Measurements from ENCODE around the gene CYP4B1.

- no peak for TF ChIP-seq ATF2 (IDR thresholded peaks at IDR 0.05; ENCODE audit: low read length)
- no peak for TF ChIP-seq CBX5 (IDR thresholded peaks at IDR 0.05; ENCODE audit: low read depth)
- TF ChIP-seq POLR2AphosphoS2 (IDR thresholded peaks at IDR 0.05; ENCODE audit: low read depth, low read length), result no peak
- no peak for TF ChIP-seq CHD2 (IDR thresholded peaks at IDR 0.05; ENCODE audit: borderline replicate concordance, low read depth, low read length)
- TF ChIP-seq ZBED1 (IDR thresholded peaks at IDR 0.05; ENCODE audit: borderline replicate concordance), result no peak
- no peak for TF ChIP-seq POLR2A (IDR thresholded peaks at IDR 0.05; ENCODE audit: low read depth, low read length)
- TF ChIP-seq BACH1 (IDR thresholded peaks at IDR 0.05; ENCODE audit: borderline replicate concordance), result no peak
- TF ChIP-seq ZBTB11 (CRISPR knock-in tag; IDR thresholded peaks at IDR 0.05), result no peak
- TF ChIP-seq CTCF (IDR thresholded peaks at IDR 0.05 in 2 of 3, conservative IDR thresholded peaks at IDR 0.05 in 1 of 3; ENCODE audit: control insufficient read depth in 2 of 3, extremely low read depth in 1 of 3, insufficient read depth in 1 of 3, low read depth in 3 of 3, low read length in 3 of 3), result no peak
- TF ChIP-seq CBFB (IDR thresholded peaks at IDR 0.05; ENCODE audit: low read depth), result no peak
- TF ChIP-seq BHLHE40 (IDR thresholded peaks at IDR 0.05; ENCODE audit: borderline replicate concordance in 1 of 2, low read depth in 2 of 2, low read length in 1 of 2), result no peak
- no peak for TF ChIP-seq EP300 (IDR thresholded peaks at IDR 0.05; ENCODE audit: borderline replicate concordance in 1 of 2, control insufficient read depth in 1 of 2, low read depth in 2 of 2, low read length in 2 of 2)
- no peak for TF ChIP-seq ZNF592 (IDR thresholded peaks at IDR 0.05)
These were observed 18.1 kb downstream of the CYP4B1 start for GRCh38 chr1:46816930-46817329.

All from GM12878 (cell line).